Epithelial cell of esophagus (primary cell): Measurements from ENCODE around the gene GLB1L3.

ENCODE experiments used
- DNase-seq: peaks from one replicate; pipeline ENCODE4 v3.0.0; 2010; ENCODE audit warnings: low read depth
- H3K4me3 ChIP-seq: 2 replicates; pipeline ENCODE4 v1.5.1; 2011; ENCODE audit warnings: mild to moderate bottlenecking, low read length, control low read depth
- CTCF ChIP-seq: IDR thresholded peaks from 2 replicates; pipeline ENCODE4 v1.5.1; 2011; ENCODE audit warnings: low read depth, mild to moderate bottlenecking, low read length, control low read depth, inconsistent platforms; ENCODE audit not compliant: insufficient read depth; ENCODE audit errors: missing control alignments

The GLB1L3 gene

GRCh38 chr11:134330611-134331353 is 54.6 kb downstream of the GLB1L3 start:
- peak overlapping the region; percentile 40 for H3K4me3 ChIP-seq
- DNase-seq, result no peak
- TF ChIP-seq CTCF, result no peak

- TF ChIP-seq CTCF, result no peak
- H3K4me3 ChIP-seq, result peak within 1 kb of the TSS; percentile 61
- peak; percentile 73 for DNase-seq
These were observed 55.4 kb downstream of the GLB1L3 start, which contains the start of gene GLB1L2 for GRCh38 chr11:134331354-134332188. Gene GLB1L2, plus strand, starts transcription at chr11:134331988. Its CDS starts 74 bp downstream, at chr11:134332062.

- H3K4me3 ChIP-seq, result peak overlapping the region; percentile 61
- DNase-seq, result peak; percentile 5
- TF ChIP-seq CTCF, result no peak
These were observed 56.0 kb downstream of the GLB1L3 start for GRCh38 chr11:134332189-134332631.

GRCh38 chr11:134332782-134333181 is 56.6 kb downstream of the GLB1L3 start:
- no peak for DNase-seq
- H3K4me3 ChIP-seq, result peak overlapping the region; percentile 61
- no peak for TF ChIP-seq CTCF

GRCh38 chr11:134333312-134333711 is 57.1 kb downstream of the GLB1L3 start:
- H3K4me3 ChIP-seq, result no peak overlapping the region
- peak; percentile 15 for DNase-seq
- no peak for TF ChIP-seq CTCF

- no peak for TF ChIP-seq CTCF
- no peak overlapping the region for H3K4me3 ChIP-seq
- no peak for DNase-seq
These were observed 57.8 kb downstream of the GLB1L3 start for GRCh38 chr11:134333946-134334345.
